ENCODE data around the gene CHRM5. TPM values are rescaled to one million over a fixed set of nuclear protein-coding genes. Genes with fewer than 3 reads are reported as not detected.

The CHRM5 gene
- total RNA-seq, 1 donor from 2014 or later: not detected

GRCh38 chr15:34116620-34117019, 148.3 kb downstream of the CHRM5 start:
- DNase-seq (ENCODE audit: low read depth) (no peak), FAIRE-seq (no peak)
- Histone ChIP-seq H3K27me3 (ENCODE audit: control insufficient read depth, insufficient read depth, low read length) (no peaks in the 10 kb centered on the region), H3K36me3 (ENCODE audit: control insufficient read depth, insufficient read depth, low read length) (no peaks in the 10 kb centered on the region), H3K4me3 (ENCODE audit: low read depth, low read length) (no peak overlapping the region)
- no peak for TF ChIP-seq CTCF (IDR thresholded peaks at IDR 0.05; ENCODE audit: insufficient read depth, low read length, severe bottlenecking)

Other genes with a start within 250 kb of the CHRM5 start
- 32.0 and 51.3 TPM in 2 replicates for gene AVEN, start 70.7 kb downstream of the CHRM5 start, total RNA-seq
- gene EMC7, start 133.4 kb downstream of the CHRM5 start, total RNA-seq: 51.7 and 57.4 TPM in 2 replicates
- 1.3 and 1.8 TPM in 2 replicates for gene PGBD4, start 133.6 kb downstream of the CHRM5 start, total RNA-seq
- 44.0 and 52.1 TPM in 2 replicates for gene KATNBL1, start 241.6 kb downstream of the CHRM5 start, total RNA-seq